ENCODE data around the gene FN3K. TPM values are rescaled to one million over a fixed set of nuclear protein-coding genes. Genes with fewer than 3 reads are reported as not detected.

Gene FN3K
- total and polyA plus RNA-seq, 2 of the 13 experiments (the other 11 are each of a cell fraction or from before 2014, with no cell fraction given) = 3.5 to 12.2 TPM

DNA sequence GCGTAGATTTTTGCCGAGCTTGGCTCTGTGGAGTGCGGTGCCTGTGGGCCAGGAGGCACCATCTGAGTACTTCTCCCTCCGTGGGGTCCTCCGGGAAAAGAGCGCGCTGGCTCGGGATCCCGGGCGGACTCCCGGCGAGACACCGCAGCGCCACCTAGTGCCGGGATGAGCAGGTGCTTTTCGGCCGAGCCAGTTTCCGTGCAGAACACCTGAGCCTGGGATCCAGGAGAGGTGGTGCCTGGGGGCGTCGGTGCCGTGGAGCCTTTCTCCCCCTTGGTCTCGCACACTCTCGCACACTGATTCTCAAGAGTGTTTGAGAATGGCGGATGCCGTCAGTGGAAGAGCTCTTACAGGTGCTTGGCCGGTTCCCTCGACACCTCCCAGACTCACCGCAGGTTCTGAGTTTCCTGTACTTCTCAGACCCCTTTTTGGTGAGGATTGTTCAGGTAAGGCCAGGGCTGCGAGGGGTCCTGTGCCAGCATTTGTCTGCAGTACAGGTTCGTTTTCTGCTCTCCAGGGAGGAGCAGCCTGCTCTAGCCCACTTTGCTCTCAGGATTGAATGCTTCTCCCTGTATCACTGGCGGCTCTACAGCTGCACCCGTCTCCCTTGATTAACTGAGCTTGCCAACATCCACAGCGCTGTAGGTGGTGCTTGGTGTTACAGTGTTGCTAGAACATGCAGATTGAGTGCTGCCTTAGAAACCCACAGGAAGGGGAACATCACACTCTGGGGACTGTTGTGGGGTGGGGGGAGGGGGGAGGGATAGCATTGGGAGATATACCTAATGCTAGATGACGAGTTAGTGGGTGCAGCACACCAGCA lies 39.8 kb downstream of the FN3K start (continued):
- TF ChIP-seq, protein P1, sequence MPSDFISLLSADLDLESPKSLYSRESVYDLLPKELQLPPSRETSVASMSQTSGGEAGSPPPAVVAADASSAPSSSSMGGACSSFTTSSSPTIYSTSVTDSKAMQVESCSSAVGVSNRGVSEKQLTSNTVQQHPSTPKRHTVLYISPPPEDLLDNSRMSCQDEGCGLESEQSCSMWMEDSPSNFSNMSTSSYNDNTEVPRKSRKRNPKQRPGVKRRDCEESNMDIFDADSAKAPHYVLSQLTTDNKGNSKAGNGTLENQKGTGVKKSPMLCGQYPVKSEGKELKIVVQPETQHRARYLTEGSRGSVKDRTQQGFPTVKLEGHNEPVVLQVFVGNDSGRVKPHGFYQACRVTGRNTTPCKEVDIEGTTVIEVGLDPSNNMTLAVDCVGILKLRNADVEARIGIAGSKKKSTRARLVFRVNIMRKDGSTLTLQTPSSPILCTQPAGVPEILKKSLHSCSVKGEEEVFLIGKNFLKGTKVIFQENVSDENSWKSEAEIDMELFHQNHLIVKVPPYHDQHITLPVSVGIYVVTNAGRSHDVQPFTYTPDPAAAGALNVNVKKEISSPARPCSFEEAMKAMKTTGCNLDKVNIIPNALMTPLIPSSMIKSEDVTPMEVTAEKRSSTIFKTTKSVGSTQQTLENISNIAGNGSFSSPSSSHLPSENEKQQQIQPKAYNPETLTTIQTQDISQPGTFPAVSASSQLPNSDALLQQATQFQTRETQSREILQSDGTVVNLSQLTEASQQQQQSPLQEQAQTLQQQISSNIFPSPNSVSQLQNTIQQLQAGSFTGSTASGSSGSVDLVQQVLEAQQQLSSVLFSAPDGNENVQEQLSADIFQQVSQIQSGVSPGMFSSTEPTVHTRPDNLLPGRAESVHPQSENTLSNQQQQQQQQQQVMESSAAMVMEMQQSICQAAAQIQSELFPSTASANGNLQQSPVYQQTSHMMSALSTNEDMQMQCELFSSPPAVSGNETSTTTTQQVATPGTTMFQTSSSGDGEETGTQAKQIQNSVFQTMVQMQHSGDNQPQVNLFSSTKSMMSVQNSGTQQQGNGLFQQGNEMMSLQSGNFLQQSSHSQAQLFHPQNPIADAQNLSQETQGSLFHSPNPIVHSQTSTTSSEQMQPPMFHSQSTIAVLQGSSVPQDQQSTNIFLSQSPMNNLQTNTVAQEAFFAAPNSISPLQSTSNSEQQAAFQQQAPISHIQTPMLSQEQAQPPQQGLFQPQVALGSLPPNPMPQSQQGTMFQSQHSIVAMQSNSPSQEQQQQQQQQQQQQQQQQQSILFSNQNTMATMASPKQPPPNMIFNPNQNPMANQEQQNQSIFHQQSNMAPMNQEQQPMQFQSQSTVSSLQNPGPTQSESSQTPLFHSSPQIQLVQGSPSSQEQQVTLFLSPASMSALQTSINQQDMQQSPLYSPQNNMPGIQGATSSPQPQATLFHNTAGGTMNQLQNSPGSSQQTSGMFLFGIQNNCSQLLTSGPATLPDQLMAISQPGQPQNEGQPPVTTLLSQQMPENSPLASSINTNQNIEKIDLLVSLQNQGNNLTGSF (CRISPR knock-in tag; IDR thresholded peaks at IDR 0.05) = no peak; the same call in 1 of the 2 replicates
- TF ChIP-seq ZNF382 (CRISPR knock-in tag; IDR thresholded peaks at IDR 0.05; ENCODE audit: borderline replicate concordance) = no peak
- TF ChIP-seq, protein P2, sequence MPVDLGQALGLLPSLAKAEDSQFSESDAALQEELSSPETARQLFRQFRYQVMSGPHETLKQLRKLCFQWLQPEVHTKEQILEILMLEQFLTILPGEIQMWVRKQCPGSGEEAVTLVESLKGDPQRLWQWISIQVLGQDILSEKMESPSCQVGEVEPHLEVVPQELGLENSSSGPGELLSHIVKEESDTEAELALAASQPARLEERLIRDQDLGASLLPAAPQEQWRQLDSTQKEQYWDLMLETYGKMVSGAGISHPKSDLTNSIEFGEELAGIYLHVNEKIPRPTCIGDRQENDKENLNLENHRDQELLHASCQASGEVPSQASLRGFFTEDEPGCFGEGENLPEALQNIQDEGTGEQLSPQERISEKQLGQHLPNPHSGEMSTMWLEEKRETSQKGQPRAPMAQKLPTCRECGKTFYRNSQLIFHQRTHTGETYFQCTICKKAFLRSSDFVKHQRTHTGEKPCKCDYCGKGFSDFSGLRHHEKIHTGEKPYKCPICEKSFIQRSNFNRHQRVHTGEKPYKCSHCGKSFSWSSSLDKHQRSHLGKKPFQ (CRISPR knock-in tag; IDR thresholded peaks at IDR 0.05; ENCODE audit: insufficient replicate concordance) = no peak
- 0 out of 2 replicates have a peak, but pooled peaks have one; percentile 15 for TF ChIP-seq ZNF333 (CRISPR knock-in tag; IDR thresholded peaks at IDR 0.05; ENCODE audit: borderline replicate concordance)
- no peak for TF ChIP-seq ZNF644 (CRISPR knock-in tag; IDR thresholded peaks at IDR 0.05; ENCODE audit: low read depth)
- TF ChIP-seq ZNF572 (CRISPR knock-in tag; IDR thresholded peaks at IDR 0.05) = 0 out of 2 replicates have a peak, but pooled peaks have one; percentile 42
- peak; percentile 92 for TF ChIP-seq STAG1 (CRISPR knock-in tag; IDR thresholded peaks at IDR 0.05)
- no peak for TF ChIP-seq POLR2G (IDR thresholded peaks at IDR 0.05; ENCODE audit: low read depth, low read length)
- TF ChIP-seq ZNF619 (CRISPR knock-in tag; IDR thresholded peaks at IDR 0.05) = 0 out of 2 replicates have a peak, but pooled peaks have one; percentile 45
- TF ChIP-seq, protein P3, sequence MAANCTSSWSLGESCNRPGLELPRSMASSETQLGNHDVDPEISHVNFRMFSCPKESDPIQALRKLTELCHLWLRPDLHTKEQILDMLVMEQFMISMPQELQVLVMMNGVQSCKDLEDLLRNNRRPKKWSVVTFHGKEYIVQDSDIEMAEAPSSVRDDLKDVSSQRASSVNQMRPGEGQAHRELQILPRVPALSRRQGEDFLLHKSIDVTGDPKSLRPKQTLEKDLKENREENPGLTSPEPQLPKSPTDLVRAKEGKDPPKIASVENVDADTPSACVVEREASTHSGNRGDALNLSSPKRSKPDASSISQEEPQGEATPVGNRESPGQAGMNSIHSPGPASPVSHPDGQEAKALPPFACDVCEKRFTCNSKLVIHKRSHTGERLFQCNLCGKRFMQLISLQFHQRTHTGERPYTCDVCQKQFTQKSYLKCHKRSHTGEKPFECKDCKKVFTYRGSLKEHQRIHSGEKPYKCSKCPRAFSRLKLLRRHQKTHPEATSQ (CRISPR knock-in tag; IDR thresholded peaks at IDR 0.05; ENCODE audit: borderline replicate concordance) = no peak
- TF ChIP-seq NR2C2 (CRISPR knock-in tag; IDR thresholded peaks at IDR 0.05; ENCODE audit: borderline replicate concordance) = no peak
- no peak for TF ChIP-seq AGO1 (IDR thresholded peaks at IDR 0.05; ENCODE audit: low read depth, low read length, poor library complexity, severe bottlenecking)
- TF ChIP-seq, protein P4, sequence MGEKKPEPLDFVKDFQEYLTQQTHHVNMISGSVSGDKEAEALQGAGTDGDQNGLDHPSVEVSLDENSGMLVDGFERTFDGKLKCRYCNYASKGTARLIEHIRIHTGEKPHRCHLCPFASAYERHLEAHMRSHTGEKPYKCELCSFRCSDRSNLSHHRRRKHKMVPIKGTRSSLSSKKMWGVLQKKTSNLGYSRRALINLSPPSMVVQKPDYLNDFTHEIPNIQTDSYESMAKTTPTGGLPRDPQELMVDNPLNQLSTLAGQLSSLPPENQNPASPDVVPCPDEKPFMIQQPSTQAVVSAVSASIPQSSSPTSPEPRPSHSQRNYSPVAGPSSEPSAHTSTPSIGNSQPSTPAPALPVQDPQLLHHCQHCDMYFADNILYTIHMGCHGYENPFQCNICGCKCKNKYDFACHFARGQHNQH (CRISPR knock-in tag; IDR thresholded peaks at IDR 0.05) = peak; percentile 74; the same call in 1 of the 2 replicates
- TF ChIP-seq, protein P5, sequence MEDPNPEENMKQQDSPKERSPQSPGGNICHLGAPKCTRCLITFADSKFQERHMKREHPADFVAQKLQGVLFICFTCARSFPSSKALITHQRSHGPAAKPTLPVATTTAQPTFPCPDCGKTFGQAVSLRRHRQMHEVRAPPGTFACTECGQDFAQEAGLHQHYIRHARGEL (CRISPR knock-in tag; IDR thresholded peaks at IDR 0.05) = peak; percentile 53; the same call in 1 of the 2 replicates
- 0 out of 2 replicates have a peak, but pooled peaks have one; percentile 42 for TF ChIP-seq ZNF598 (CRISPR knock-in tag; IDR thresholded peaks at IDR 0.05; ENCODE audit: borderline replicate concordance)
- no peak for TF ChIP-seq MED1 (CRISPR knock-in tag; IDR thresholded peaks at IDR 0.05)
- no peak for TF ChIP-seq CHCHD3 (CRISPR knock-in tag; IDR thresholded peaks at IDR 0.05)
- TF ChIP-seq TEAD3 (CRISPR knock-in tag; optimal IDR thresholded peaks at IDR 0.05; ENCODE audit: borderline replicate concordance) = peak; percentile 18
